ENCODE results near the gene SYT8. TPM values are rescaled to one million over a fixed set of nuclear protein-coding genes. Genes with fewer than 3 reads are reported as not detected.

SYT8 gene
- total RNA-seq, 3 donors from 2014 or later (not counting 1 experiment from before 2014, with no cell fraction given): not detected

DNA sequence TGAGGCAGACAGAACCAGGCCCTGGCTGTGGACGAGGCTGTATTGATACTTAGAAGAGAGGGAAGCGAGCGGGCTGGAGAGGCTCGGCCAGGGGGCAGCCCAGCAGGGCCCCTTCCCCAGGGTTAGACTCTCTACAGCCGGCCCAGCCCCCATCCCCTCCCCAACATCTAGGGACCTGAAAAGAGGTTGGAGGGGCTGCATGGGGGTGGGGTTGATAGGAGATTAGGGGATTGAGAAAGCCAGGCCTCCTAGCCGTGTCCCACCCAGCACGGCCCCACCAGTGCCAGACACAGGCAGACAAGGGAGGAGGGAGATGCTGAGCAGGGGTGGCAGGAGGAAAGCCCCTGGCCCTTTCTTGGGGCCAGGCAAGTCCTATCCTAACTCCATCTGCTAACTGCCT is 23.8 kb downstream of the SYT8 start:
- Mint-ChIP-seq H3K4me1 (peaks cover 0 to 27% of the 10 kb centered on the region in 2 donors), H3K27ac (peak overlapping the region; percentile 9 to 64), H3K36me3 (no peaks in the 10 kb centered on the region), H3K9me3 (no peaks in the 10 kb centered on the region), H3K27me3 (ENCODE audit: low read depth in 2 of 2) (no peaks in the 10 kb centered on the region), H3K4me3 (no peak overlapping the region)
- ATAC-seq: no peak
- no peak for DNase-seq
- WGBS (ENCODE audit: insufficient coverage): 98% methylated on average over 3 of the region's 7 CpGs
- H3K9me3 ChIP-seq (ENCODE audit: control insufficient read depth, insufficient read depth, low read length): no peaks in the 10 kb centered on the region
- intact Hi-C loops (cut with micrococcal nuclease): no loop called here
- peaks cover 76% of the 10 kb centered on the region for H3K4me1 ChIP-seq (ENCODE audit: control insufficient read depth, insufficient read depth, low read length)
- H3K27ac ChIP-seq (ENCODE audit: low read length): no peak overlapping the region
- TF ChIP-seq, protein P1, sequence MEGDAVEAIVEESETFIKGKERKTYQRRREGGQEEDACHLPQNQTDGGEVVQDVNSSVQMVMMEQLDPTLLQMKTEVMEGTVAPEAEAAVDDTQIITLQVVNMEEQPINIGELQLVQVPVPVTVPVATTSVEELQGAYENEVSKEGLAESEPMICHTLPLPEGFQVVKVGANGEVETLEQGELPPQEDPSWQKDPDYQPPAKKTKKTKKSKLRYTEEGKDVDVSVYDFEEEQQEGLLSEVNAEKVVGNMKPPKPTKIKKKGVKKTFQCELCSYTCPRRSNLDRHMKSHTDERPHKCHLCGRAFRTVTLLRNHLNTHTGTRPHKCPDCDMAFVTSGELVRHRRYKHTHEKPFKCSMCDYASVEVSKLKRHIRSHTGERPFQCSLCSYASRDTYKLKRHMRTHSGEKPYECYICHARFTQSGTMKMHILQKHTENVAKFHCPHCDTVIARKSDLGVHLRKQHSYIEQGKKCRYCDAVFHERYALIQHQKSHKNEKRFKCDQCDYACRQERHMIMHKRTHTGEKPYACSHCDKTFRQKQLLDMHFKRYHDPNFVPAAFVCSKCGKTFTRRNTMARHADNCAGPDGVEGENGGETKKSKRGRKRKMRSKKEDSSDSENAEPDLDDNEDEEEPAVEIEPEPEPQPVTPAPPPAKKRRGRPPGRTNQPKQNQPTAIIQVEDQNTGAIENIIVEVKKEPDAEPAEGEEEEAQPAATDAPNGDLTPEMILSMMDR (IDR thresholded peaks at IDR 0.05): no peak
- H3K4me3 ChIP-seq (ENCODE audit: low read length): no peak overlapping the region
- peaks cover 29% of the 10 kb centered on the region for H3K36me3 ChIP-seq (ENCODE audit: control insufficient read depth, insufficient read depth, low read length)
- no peaks in the 10 kb centered on the region for H3K27me3 ChIP-seq (ENCODE audit: control insufficient read depth, insufficient read depth, low read length)

DNA sequence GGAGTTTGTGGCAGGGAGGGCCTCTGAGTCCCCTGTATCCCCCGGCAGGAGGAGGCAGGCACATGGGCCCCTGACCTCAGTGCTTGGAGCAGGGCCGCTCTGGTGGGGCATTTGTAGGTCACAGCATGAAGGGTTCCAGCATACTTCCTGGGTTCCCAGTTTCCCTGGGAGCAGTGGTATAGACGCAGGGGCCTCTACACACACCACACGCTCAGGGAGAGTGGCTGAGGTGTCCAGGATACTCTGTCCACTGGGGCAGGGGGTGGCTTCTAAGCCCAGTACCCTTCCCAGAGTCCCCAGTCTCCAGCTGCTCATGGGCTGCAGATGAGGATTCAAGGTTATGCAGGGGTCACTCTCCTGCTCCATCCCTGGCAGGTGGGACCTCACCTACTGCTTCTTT is 24.2 kb downstream of the SYT8 start:
- Histone ChIP-seq H3K27me3 (ENCODE audit: control insufficient read depth, insufficient read depth, low read length) (no peaks in the 10 kb centered on the region), H3K4me3 (ENCODE audit: low read length) (no peak overlapping the region), H3K9me3 (ENCODE audit: control insufficient read depth, insufficient read depth, low read length) (no peaks in the 10 kb centered on the region), H3K27ac (ENCODE audit: low read length) (no peak overlapping the region), H3K4me1 (ENCODE audit: control insufficient read depth, insufficient read depth, low read length) (peaks cover 78% of the 10 kb centered on the region), H3K36me3 (ENCODE audit: control insufficient read depth, insufficient read depth, low read length) (peaks cover 31% of the 10 kb centered on the region)
- intact Hi-C loops (cut with micrococcal nuclease): no loop called here
- TF ChIP-seq, protein P1 (IDR thresholded peaks at IDR 0.05): no peak
- ATAC-seq (no peak), DNase-seq (no peak)
- no peaks in the 10 kb centered on the region for H3K36me3 Mint-ChIP-seq
- H3K4me3 Mint-ChIP-seq: no peak overlapping the region
- H3K4me1 Mint-ChIP-seq: peaks cover 0 to 23% of the 10 kb centered on the region in 2 donors
- H3K27ac Mint-ChIP-seq: peak overlapping the region; percentile 9 to 64
- WGBS (ENCODE audit: insufficient coverage): 78% methylated on average over 4 of the region's 4 CpGs
- no peaks in the 10 kb centered on the region for H3K9me3 Mint-ChIP-seq
- no peaks in the 10 kb centered on the region for H3K27me3 Mint-ChIP-seq (ENCODE audit: low read depth in 2 of 2)

DNA sequence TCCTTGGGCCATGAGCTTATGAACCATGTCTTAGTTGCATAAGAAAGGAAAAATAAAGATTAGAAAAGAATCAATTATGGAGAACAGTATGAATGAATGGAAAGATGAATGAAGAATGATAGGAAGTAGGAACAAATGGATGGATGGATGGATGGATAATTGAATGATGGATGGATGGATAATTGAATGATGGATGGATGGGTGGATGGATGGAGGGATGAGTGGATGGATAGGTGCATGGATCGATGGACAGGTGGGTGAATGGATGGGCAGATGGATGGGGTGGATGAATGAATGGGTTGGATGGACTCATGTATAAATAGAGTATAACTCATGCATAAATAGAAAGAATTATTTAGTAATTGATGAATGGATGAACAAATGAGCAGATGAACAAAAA is 25.3 kb downstream of the SYT8 start:
- ATAC-seq: no peak
- 100% methylated on average over 1 of the region's 1 CpG for WGBS (ENCODE audit: insufficient coverage)
- intact Hi-C loops (cut with micrococcal nuclease): no loop called here
- peaks cover 35% of the 10 kb centered on the region for H3K36me3 ChIP-seq (ENCODE audit: control insufficient read depth, insufficient read depth, low read length)
- DNase-seq: no peak
- TF ChIP-seq, protein P1 (IDR thresholded peaks at IDR 0.05): no peak
- H3K9me3 Mint-ChIP-seq: no peaks in the 10 kb centered on the region
- H3K9me3 ChIP-seq (ENCODE audit: control insufficient read depth, insufficient read depth, low read length): no peaks in the 10 kb centered on the region
- H3K27me3 Mint-ChIP-seq (ENCODE audit: low read depth in 2 of 2): no peaks in the 10 kb centered on the region
- H3K4me1 ChIP-seq (ENCODE audit: control insufficient read depth, insufficient read depth, low read length): peaks cover 78% of the 10 kb centered on the region
- no peaks in the 10 kb centered on the region for H3K36me3 Mint-ChIP-seq
- no peak overlapping the region for H3K4me3 Mint-ChIP-seq
- no peak overlapping the region for H3K27ac ChIP-seq (ENCODE audit: low read length)
- H3K4me3 ChIP-seq (ENCODE audit: low read length): no peak overlapping the region
- H3K27ac Mint-ChIP-seq: no peak overlapping the region
- H3K4me1 Mint-ChIP-seq: peaks cover 0 to 19% of the 10 kb centered on the region in 2 donors
- no peaks in the 10 kb centered on the region for H3K27me3 ChIP-seq (ENCODE audit: control insufficient read depth, insufficient read depth, low read length)

Measured in natural killer cell (primary cell).